Nephron (organoid): ENCODE results near the gene VIM.

Source experiments
- H3K27ac Mint-ChIP-seq, 3 experiments: 2 replicates each; pipeline ENCODE4 v1.8.0; 2020; ENCODE audit warnings: mixed read lengths in 3 of 3, mild to moderate bottlenecking in 2 of 3, moderate library complexity in 1 of 3
- H3K27me3 Mint-ChIP-seq: 2 replicates; pipeline ENCODE4 v1.8.0; 2021; ENCODE audit warnings: low read depth, mild to moderate bottlenecking, moderate library complexity, mixed read lengths
- H3K36me3 Mint-ChIP-seq: 2 replicates; pipeline ENCODE4 v1.8.0; 2020; ENCODE audit warnings: low read depth, mixed read lengths
- H3K4me1 Mint-ChIP-seq: 2 replicates; pipeline ENCODE4 v1.8.0; 2020; ENCODE audit warnings: mixed read lengths
- H3K4me3 Mint-ChIP-seq, 3 experiments: 2 replicates each; pipeline ENCODE4 v1.8.0; 2020; ENCODE audit warnings: mild to moderate bottlenecking in 3 of 3, mixed read lengths in 3 of 3, moderate library complexity in 2 of 3
- H3K9me3 Mint-ChIP-seq: 2 replicates; pipeline ENCODE4 v1.8.0; 2020; ENCODE audit warnings: mixed read lengths
- TF ChIP-seq, protein P1 (sequence below), 3 experiments: fragments of 200-600 bp; sonication (generic); IDR thresholded peaks; one replicate each; pipeline ENCODE4 v1.5.0; 2021; ENCODE audit warnings: antibody characterized with exemption in 3 of 3; ENCODE audit not compliant: unreplicated experiment in 3 of 3

The VIM gene

DNA sequence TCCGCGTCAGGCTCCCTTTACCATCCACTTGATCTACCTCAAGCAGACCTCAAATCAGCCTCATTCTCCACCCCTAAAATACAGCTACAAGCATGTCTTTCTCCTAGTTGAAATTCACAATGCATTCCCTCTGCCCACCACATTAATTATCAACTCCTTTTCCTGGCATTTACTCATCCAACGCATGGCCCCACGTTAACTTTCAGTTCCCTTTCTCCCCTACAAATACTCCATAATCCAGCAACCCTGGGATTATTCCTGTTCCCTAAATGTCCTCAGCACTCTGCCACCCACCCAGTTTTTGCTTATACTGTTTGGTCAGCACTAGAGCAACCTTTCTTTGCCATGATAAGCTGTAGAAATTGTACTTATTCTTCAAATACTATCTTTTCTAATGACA lies 5.7 kb upstream of the VIM start:
- Mint-ChIP-seq H3K4me3 (no peak overlapping the region), H3K27me3 (no peaks in the 10 kb centered on the region), H3K36me3 (no peaks in the 10 kb centered on the region), H3K4me1 (peaks cover 34% of the 10 kb centered on the region), H3K9me3 (no peaks in the 10 kb centered on the region), H3K27ac (peak overlapping the region; percentile 29 to 65 (median 55))
- TF ChIP-seq, protein P1, sequence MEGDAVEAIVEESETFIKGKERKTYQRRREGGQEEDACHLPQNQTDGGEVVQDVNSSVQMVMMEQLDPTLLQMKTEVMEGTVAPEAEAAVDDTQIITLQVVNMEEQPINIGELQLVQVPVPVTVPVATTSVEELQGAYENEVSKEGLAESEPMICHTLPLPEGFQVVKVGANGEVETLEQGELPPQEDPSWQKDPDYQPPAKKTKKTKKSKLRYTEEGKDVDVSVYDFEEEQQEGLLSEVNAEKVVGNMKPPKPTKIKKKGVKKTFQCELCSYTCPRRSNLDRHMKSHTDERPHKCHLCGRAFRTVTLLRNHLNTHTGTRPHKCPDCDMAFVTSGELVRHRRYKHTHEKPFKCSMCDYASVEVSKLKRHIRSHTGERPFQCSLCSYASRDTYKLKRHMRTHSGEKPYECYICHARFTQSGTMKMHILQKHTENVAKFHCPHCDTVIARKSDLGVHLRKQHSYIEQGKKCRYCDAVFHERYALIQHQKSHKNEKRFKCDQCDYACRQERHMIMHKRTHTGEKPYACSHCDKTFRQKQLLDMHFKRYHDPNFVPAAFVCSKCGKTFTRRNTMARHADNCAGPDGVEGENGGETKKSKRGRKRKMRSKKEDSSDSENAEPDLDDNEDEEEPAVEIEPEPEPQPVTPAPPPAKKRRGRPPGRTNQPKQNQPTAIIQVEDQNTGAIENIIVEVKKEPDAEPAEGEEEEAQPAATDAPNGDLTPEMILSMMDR (IDR thresholded peaks at IDR 0.05; ENCODE audit: unreplicated experiment in 3 of 3): no peak

DNA sequence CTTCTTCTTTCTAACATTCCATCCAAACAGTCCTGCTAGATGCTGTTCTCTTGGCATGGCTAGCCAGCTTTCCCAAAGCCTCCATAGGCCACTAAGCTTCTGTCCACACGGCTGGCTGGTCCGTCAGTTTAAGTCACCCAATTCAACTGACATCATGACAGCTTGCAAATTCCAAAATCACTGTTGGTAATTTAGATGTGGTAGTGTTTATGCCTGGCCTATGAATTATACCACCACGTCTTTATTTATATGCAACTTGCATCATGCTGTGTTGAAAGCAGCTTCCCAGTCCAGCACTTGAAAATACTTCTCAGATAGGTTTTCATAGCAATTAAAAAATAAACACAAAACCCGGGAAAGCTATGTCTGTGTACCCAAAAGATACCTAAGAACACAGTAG lies 2.2 kb upstream of the VIM start:
- TF ChIP-seq, protein P1 (IDR thresholded peaks at IDR 0.05; ENCODE audit: unreplicated experiment in 3 of 3): no peak
- Mint-ChIP-seq H3K27me3 (no peaks in the 10 kb centered on the region), H3K9me3 (no peaks in the 10 kb centered on the region), H3K27ac (no peak overlapping the region), H3K4me1 (peaks cover 27% of the 10 kb centered on the region), H3K36me3 (peaks cover 5% of the 10 kb centered on the region), H3K4me3 (no peak overlapping the region)

DNA sequence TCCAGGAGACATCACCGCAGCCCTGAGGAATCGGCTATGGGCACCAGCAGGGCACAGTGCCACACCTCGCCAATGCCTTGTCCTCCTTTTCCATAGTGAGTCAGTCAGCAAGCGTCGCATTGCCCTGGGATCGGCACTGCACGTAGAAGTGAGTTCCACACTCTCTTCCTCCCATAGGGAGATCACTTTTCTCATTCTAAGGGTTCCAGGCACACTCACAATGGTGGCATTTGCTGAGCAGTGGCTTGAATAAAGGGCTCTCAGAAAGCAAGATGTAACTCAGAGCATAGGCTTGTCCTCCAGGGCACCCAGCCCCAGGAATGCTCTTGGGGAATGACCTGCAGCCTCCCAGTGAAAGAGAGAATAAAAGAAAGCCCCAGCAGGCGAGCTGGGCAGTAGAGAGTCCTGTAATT lies 1.1 kb upstream of the VIM start:
- Mint-ChIP-seq H3K4me1 (peaks cover 33% of the 10 kb centered on the region), H3K4me3 (peak overlapping the region; percentile 91 to 99 (median 93)), H3K36me3 (peaks cover 16% of the 10 kb centered on the region), H3K27ac (peak overlapping the region; percentile 93 to 97 (median 95)), H3K27me3 (no peaks in the 10 kb centered on the region), H3K9me3 (no peaks in the 10 kb centered on the region)
- TF ChIP-seq, protein P1 (IDR thresholded peaks at IDR 0.05; ENCODE audit: unreplicated experiment in 3 of 3): no peak

DNA sequence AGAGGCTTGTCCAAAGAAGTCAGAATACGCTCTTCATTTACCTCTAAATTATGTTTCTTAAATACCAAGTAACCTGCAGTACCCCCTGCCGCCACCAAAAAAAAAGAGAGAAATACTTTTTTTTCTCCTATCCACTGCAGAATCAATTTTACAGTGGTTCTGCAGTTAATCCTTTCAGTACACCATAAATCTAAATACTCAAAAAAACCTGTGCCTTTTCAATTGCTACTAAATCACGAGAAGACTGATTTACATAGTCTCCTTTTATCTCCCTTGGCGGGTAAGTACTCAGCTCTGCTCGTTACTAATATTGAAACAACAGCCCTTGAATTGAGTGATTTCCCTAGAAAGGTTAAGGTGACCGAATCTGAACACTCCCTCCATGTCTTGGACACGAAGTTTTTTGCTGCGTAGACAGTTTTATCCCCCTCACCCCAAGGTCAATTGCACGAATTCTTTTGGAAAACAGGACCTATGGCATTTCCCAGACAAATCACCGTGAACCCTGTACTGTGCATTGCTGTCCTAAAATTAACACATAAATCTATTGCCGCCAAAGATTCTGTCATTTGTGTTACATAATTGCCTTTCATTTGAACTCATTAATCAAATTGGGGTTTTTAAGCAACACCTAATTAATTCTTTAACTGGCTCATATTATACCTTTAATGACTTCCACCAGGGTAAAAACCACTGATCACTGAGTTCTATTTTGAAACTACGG lies 512 bp upstream of the VIM start:
- H3K9me3 Mint-ChIP-seq: no peaks in the 10 kb centered on the region
- H3K4me3 Mint-ChIP-seq: peak overlapping the region; percentile 91 to 99 (median 93)
- peak overlapping the region; percentile 93 to 97 (median 95) for H3K27ac Mint-ChIP-seq
- H3K27me3 Mint-ChIP-seq: no peaks in the 10 kb centered on the region
- peaks cover 34% of the 10 kb centered on the region for H3K4me1 Mint-ChIP-seq
- H3K36me3 Mint-ChIP-seq: peaks cover 22% of the 10 kb centered on the region
- TF ChIP-seq, protein P1 (IDR thresholded peaks at IDR 0.05; ENCODE audit: unreplicated experiment in 3 of 3): peak; percentile 48 to 73 (median 65)

DNA sequence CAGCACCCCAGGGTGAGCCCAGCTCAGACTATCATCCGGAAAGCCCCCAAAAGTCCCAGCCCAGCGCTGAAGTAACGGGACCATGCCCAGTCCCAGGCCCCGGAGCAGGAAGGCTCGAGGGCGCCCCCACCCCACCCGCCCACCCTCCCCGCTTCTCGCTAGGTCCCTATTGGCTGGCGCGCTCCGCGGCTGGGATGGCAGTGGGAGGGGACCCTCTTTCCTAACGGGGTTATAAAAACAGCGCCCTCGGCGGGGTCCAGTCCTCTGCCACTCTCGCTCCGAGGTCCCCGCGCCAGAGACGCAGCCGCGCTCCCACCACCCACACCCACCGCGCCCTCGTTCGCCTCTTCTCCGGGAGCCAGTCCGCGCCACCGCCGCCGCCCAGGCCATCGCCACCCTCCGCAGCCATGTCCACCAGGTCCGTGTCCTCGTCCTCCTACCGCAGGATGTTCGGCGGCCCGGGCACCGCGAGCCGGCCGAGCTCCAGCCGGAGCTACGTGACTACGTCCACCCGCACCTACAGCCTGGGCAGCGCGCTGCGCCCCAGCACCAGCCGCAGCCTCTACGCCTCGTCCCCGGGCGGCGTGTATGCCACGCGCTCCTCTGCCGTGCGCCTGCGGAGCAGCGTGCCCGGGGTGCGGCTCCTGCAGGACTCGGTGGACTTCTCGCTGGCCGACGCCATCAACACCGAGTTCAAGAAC lies 1.1 kb downstream of the VIM start:
- Mint-ChIP-seq H3K9me3 (no peaks in the 10 kb centered on the region), H3K27me3 (no peaks in the 10 kb centered on the region), H3K36me3 (peaks cover 36% of the 10 kb centered on the region), H3K4me1 (peaks cover 37% of the 10 kb centered on the region), H3K4me3 (peak overlapping the region; percentile 91 to 99 (median 93)), H3K27ac (peak overlapping the region; percentile 93 to 97 (median 95))
- TF ChIP-seq, protein P1 (IDR thresholded peaks at IDR 0.05; ENCODE audit: unreplicated experiment in 3 of 3): no peak
